Activated CD4-positive, alpha-beta T cell treated with anti-CD3 and anti-CD28 coated beads, Interleukin-2, amount 50 U/mL, for 1 hour (primary cell): ENCODE data around the gene AIFM3.

Experiments used
- DNase-seq: peaks from one replicate; pipeline ENCODE4 v3.0.0-alpha.2; 2020

AIFM3 gene

GRCh38 chr22:21009638-21010425 lies 42.8 kb downstream of the AIFM3 start:
- DNase-seq, result no peak

GRCh38 chr22:21010426-21011113 lies 43.5 kb downstream of the AIFM3 start:
- no peak for DNase-seq

DNA sequence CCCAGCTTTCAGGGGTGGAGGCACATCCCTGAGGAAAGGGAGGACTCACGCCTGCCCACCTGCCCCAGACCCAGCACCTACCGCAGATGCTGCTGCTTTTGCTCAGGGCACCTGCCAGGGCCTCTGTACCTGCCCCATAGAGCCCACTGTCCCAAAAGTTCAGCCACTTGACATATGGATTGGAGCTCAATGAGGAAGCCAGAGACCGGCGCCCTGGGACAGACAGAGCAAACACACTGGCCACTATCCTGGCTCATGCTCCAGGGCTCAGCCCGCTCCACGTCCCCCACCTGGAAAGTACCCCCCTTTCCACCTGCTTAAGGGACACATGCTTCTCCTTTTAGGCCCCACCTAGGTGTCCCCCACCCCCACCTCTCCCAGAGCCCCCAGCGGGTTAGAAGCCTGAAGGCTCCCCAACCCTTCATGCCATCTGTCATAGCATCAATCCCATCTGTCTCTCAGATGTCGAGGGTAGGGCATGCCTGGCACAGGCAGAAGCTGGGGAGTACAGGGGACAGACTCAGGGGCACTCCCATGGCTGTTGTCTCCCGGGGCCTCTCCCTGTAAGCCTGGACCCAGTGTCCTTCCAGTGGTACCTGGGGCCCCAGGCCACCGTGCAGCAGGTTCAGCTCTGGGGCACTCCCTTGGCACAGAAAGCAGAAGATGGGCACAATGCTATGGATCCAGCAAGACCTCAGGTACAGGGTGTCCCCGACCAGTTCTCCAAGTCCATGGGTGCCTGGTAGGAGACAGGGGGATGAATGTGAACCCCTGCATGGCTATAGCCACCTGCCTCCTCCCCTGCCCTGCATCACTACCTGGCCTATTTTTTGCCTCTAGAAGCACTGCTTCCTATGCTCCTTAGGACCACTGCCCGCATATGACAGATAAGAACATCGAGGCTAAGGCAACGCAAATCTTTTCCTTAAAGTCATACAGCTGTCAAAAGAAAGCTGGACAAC lies 45.7 kb downstream of the AIFM3 start:
- no peak for DNase-seq

DNA sequence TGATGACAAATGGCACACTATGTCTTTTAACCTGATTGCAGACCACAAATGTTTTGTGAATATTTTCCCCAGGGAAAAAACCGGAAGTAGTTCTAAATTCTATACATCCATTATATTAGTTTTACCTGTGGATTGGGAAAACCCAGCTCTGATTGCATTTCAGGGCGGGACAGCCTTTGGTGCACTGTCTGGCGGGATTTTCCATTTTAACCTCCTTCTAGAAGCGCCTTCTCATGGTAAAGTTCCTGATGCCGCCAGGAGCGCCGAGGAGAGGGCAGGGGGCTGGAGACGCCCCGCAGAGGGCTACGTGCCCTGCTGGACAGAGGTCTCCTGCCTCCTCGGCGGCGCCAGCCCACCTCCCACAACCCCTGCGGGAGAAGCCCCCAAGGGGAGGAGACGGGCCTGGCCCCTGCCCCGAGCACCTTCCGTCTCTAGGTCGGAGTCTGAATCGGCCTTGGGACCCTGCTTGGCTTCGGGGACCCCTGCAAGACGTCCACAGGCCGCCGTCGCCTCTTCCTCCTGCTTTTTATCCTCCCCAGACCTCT lies 46.7 kb downstream of the AIFM3 start:
- DNase-seq, result no peak

DNA sequence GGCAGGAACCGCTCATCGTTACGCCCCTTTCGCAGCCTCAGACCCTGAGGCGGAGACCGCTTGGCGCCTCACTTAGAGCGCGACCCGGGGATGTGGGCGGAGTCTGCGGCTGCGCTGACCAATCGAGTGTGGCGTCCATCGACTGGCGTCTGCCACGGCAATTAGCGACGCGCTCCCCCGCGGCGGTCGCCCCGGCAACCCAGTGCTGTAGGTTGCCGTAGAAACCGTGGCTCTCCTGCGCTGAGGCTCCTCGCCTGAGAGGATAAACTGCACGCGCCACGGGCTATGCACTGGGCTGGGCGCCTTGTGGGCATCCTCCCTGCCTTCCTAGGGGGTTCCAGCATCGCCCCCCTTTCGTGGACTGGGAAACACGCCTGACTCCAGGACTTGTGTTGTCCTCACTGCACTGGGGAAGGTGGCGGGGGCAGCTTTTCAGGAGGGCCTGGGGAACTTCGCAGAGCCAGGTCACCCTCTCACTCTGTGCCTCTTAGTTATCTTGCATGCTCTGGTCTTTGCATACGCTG lies 47.2 kb downstream of the AIFM3 start:
- peak; percentile 80 for DNase-seq

DNA sequence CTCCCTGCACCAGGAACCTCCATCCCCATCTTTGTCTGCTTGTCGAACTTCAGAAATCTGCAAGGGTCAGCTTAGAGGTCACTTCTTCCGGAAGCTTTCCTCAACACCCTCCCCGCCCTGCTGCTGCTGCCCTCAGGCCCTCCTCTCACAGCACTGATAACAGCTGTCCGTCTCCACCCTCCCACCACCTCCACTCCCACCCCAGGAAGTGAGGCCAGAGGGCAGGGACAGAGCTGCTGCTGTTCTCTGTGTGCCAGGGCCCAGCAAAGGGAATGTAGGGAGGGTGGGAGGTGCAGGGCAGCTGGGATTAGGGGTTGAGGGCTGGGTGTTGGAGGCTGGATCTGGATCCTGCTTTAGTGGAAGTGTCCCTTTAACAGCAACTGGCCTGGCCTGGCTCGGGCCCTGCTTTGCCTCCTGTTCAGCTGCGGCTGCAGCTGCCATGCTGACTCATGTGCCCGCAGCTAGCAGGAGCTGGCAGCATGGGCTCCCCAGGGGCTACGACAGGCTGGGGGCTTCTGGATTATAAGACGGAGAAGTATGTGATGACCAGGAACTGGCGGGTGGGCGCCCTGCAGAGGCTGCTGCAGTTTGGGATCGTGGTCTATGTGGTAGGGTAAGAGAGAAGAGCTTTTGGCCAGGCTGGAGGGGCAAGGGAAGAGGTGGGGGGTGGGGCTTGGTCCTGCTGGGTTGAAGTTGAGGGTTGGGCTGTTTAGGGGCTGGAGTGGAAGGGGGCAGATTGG lies 47.8 kb downstream of the AIFM3 start, which contains the start of gene P2RX6:
Gene P2RX6 (plus strand): TSS at position 440 of the 740 bp plus-strand sequence. CDS start 10 bp downstream, at position 450.
- DNase-seq, result no peak

GRCh38 chr22:21015466-21016006 lies 48.5 kb downstream of the AIFM3 start:
- DNase-seq, result no peak

DNA sequence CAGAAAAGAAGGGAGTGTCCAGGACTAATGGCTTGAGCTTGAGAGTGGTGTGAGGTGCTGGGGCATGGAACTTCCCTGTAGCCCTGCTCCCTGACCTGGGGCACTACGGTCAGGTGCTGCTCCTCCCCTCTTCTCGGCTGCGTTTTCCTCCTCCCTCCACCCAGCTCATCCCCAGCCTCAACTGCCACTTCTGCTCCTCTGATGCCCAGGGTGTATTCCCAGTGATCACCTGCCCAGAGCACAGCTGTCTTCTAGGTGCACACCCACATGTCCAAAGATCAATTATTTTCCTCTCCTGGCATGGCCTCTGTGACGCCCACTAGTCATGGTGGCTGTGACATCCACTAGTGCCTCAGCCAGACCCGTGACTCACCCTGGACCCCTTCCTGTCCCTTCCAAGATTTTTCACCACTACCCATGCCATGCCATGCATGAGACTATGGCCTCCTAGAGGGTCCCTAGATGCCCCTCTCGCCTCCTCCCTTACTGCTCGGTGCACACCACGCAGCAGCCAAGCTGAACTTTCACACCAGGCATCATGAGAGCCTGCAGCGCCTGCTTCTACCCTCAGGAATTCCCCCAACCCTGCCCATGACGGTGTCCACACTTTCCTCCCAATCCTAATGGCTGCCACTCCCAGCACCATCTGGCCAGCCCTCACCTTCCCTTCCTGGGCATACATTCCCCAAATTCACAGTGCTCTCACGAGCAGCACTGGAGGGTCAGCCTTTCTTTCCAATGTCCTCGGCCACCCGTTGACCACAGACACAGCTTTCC lies 49.8 kb downstream of the AIFM3 start:
- no peak for DNase-seq

GRCh38 chr22:21018314-21018713 lies 51.3 kb downstream of the AIFM3 start:
- DNase-seq, result no peak

GRCh38 chr22:21020802-21021429 lies 53.9 kb downstream of the AIFM3 start:
- no peak for DNase-seq

DNA sequence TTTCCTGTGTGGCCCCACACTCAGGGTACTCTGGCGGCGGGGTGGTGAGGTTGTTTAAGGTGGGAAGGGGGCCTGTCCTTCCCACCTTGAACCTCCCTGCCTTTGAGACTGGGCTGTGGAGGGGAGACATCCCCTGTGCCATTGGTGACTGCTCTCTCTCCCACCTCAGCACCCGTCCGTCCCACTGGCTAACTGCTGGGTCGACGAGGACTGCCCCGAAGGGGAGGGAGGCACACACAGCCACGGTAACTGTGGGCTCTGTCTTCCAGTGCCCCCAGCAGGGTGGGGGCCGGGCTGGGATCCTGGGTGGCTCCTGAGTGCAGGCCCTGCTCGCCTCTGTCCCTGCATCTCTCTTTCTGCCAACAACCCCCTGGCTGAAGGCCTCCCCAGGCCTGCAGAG lies 55.5 kb downstream of the AIFM3 start:
- no peak for DNase-seq

GRCh38 chr22:21022955-21023614 lies 56.0 kb downstream of the AIFM3 start:
- DNase-seq, result no peak

GRCh38 chr22:21025266-21025665 lies 58.2 kb downstream of the AIFM3 start:
- no peak for DNase-seq

- no peak for DNase-seq
Measured at GRCh38 chr22:21025763-21026755, 59.0 kb downstream of the AIFM3 start.

DNA sequence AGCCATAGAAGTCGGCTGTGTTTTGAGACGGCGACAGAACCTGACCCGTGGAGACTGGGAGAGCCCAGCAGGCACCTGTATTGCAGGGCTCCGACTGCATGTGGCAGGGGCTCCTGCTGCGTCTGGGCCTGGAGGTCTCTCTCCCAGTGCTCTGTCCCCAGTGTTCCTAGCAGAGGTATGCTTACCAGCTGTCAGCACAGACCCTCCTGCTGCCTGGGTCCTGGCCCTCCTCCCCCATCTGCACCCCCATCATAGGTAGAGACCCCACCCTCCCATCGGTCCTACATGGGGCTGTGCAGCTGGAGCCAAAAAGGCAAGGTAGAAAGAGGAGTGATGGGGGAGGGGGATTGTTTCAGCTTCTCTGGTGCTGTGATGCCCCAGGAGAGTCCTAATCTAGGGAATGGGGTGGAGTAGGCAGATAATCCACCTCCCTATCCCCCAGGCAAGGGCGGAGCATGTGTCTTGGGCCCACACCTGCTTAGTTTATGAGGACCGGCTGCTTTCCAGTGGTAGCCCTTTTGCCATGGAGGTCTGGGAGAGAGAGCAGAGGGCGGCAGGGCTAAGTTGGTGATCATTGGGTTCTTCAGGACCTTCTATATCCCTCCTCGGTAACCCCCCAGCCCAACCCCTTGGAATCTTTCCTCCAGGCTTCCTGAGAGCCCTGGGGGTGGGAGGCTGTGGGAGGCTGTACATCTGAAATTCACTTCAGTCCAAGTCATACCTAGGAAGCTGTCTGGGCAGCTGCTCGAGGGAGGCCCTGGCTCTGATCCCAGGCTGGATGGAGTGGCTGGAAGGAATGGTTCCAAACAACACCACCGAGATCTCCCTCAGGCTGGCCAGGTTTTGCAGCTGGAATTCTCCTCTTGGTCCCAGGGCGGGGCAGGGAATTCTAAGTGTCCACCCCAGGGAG lies 60.0 kb downstream of the AIFM3 start:
- DNase-seq, result no peak

GRCh38 chr22:21028277-21029251 lies 61.5 kb downstream of the AIFM3 start:
- no peak for DNase-seq
